ENCODE data around the gene VKORC1L1. TPM values are rescaled to one million over a fixed set of nuclear protein-coding genes. Genes with fewer than 3 reads are reported as not detected.
"Not testable (repeated sequence)": the region's sequence is repeated elsewhere in the genome, so short reads cannot be mapped to it uniquely, and the experiment has no call there.

The VKORC1L1 gene
- total RNA-seq, 1 experiment from 2014 or later, result 31.7 TPM

DNA sequence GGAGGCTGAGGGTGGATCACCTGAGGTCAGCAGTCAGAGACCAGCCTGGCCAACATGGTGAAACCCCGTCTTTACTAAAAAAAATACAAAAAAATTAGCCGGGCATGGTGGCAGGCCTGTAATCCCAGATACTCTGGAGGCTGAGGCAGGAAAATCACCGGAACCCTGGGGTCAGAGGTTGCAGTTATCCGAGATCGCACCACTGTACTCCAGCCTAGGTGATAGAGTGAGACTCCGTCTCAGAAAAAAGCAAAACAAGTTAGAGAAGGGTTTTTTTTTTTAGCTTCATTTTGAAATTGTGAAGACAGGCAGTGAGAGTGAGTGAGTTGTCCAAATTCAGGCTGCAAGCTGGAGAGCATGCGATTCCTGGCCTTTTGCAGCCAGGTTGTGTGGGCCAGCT is 19.0 kb upstream of the VKORC1L1 start:
- H3K9me2 ChIP-seq (ENCODE audit: insufficient read depth); H3K27me3 ChIP-seq (ENCODE audit: insufficient read depth, low read depth); POLR2A ChIA-PET (ENCODE audit: unreplicated experiment); H3K36me3 ChIP-seq (ENCODE audit: low read depth); H3K79me2 ChIP-seq (ENCODE audit: low read depth); intact Hi-C loops (cut with micrococcal nuclease; ENCODE audit: unreplicated experiment); BruUV-seq (replicated peaks); H2AFZ ChIP-seq; CTCF ChIA-PET; H3K4me1 ChIP-seq (replicated peaks; ENCODE audit: insufficient read depth); H3K4me2 ChIP-seq; H3K4me3 ChIP-seq; DNase-seq; H3K9me3 ChIP-seq (ENCODE audit: insufficient read depth, low read depth); H3K27ac ChIP-seq; H3F3A ChIP-seq (ENCODE audit: insufficient read depth, low read depth); H4K20me1 ChIP-seq (ENCODE audit: insufficient read depth): not testable (repeated sequence)

- H3K4me2 ChIP-seq; H3K27ac ChIP-seq; H3K27me3 ChIP-seq (ENCODE audit: insufficient read depth, low read depth); H3K79me2 ChIP-seq (ENCODE audit: low read depth); H3K4me1 ChIP-seq (replicated peaks; ENCODE audit: insufficient read depth); DNase-seq; H3K9me3 ChIP-seq (ENCODE audit: insufficient read depth, low read depth); H3F3A ChIP-seq (ENCODE audit: insufficient read depth, low read depth); H2AFZ ChIP-seq; intact Hi-C loops (cut with micrococcal nuclease; ENCODE audit: unreplicated experiment); H3K4me3 ChIP-seq; BruUV-seq (replicated peaks); H3K36me3 ChIP-seq (ENCODE audit: low read depth); CTCF ChIA-PET; H4K20me1 ChIP-seq (ENCODE audit: insufficient read depth); H3K9me2 ChIP-seq (ENCODE audit: insufficient read depth): not testable (repeated sequence)
- POLR2A ChIA-PET (ENCODE audit: unreplicated experiment), result interaction anchor here (0.6 kb wide), 1 partner anchor 987 kb away, joined by 4 read pairs; no protein-coding TSS in a partner anchor
These were observed 15.5 kb upstream of the VKORC1L1 start for GRCh38 chr7:65857321-65857894.

DNA sequence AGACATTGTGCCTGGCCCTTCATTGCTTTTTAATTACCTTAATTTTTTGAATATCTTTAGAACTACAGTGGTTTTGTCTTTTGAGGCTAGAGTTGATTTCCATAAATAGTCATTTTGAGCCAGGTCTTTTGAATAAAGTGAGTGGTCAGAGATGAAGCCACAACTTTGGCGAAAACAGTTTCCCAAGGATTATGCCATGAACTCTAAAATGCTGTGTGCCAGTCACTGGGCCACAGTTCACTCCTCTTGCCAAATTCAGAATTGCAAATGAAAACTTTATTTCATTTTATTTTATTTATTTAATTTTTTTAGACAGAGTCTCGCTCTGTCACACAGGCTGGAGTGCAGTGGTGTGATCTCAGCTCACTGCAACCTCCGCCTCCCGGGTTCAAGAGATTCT is 14.2 kb upstream of the VKORC1L1 start:
- H3K36me3 ChIP-seq (ENCODE audit: low read depth); H2AFZ ChIP-seq; H3F3A ChIP-seq (ENCODE audit: insufficient read depth, low read depth); H3K27ac ChIP-seq; POLR2A ChIA-PET (ENCODE audit: unreplicated experiment); CTCF ChIA-PET; H3K9me3 ChIP-seq (ENCODE audit: insufficient read depth, low read depth); H3K4me3 ChIP-seq; intact Hi-C loops (cut with micrococcal nuclease; ENCODE audit: unreplicated experiment); H3K79me2 ChIP-seq (ENCODE audit: low read depth); DNase-seq; H3K4me2 ChIP-seq; BruUV-seq (replicated peaks); H4K20me1 ChIP-seq (ENCODE audit: insufficient read depth); H3K9me2 ChIP-seq (ENCODE audit: insufficient read depth); H3K4me1 ChIP-seq (replicated peaks; ENCODE audit: insufficient read depth); H3K27me3 ChIP-seq (ENCODE audit: insufficient read depth, low read depth): not testable (repeated sequence)

- H3K9me2 ChIP-seq (ENCODE audit: insufficient read depth); H3K9me3 ChIP-seq (ENCODE audit: insufficient read depth, low read depth); H4K20me1 ChIP-seq (ENCODE audit: insufficient read depth); DNase-seq; H3K4me2 ChIP-seq; H3K4me1 ChIP-seq (replicated peaks; ENCODE audit: insufficient read depth); H2AFZ ChIP-seq; H3K79me2 ChIP-seq (ENCODE audit: low read depth); CTCF ChIA-PET; BruUV-seq (replicated peaks); H3K27ac ChIP-seq; H3K36me3 ChIP-seq (ENCODE audit: low read depth); H3K4me3 ChIP-seq; POLR2A ChIA-PET (ENCODE audit: unreplicated experiment); H3K27me3 ChIP-seq (ENCODE audit: insufficient read depth, low read depth); H3F3A ChIP-seq (ENCODE audit: insufficient read depth, low read depth); intact Hi-C loops (cut with micrococcal nuclease; ENCODE audit: unreplicated experiment): not testable (repeated sequence)
These were observed 6.6 kb upstream of the VKORC1L1 start for GRCh38 chr7:65866244-65866643.

GRCh38 chr7:65867681-65868080 is 5.2 kb upstream of the VKORC1L1 start:
- DNase-seq; H3K4me1 ChIP-seq (replicated peaks; ENCODE audit: insufficient read depth); H3K9me2 ChIP-seq (ENCODE audit: insufficient read depth); BruUV-seq (replicated peaks); H3K27ac ChIP-seq; H3K79me2 ChIP-seq (ENCODE audit: low read depth); POLR2A ChIA-PET (ENCODE audit: unreplicated experiment); H2AFZ ChIP-seq; H3K9me3 ChIP-seq (ENCODE audit: insufficient read depth, low read depth); H3K27me3 ChIP-seq (ENCODE audit: insufficient read depth, low read depth); H3K4me3 ChIP-seq; H4K20me1 ChIP-seq (ENCODE audit: insufficient read depth); intact Hi-C loops (cut with micrococcal nuclease; ENCODE audit: unreplicated experiment); CTCF ChIA-PET; H3K4me2 ChIP-seq; H3F3A ChIP-seq (ENCODE audit: insufficient read depth, low read depth); H3K36me3 ChIP-seq (ENCODE audit: low read depth): not testable (repeated sequence)

DNA sequence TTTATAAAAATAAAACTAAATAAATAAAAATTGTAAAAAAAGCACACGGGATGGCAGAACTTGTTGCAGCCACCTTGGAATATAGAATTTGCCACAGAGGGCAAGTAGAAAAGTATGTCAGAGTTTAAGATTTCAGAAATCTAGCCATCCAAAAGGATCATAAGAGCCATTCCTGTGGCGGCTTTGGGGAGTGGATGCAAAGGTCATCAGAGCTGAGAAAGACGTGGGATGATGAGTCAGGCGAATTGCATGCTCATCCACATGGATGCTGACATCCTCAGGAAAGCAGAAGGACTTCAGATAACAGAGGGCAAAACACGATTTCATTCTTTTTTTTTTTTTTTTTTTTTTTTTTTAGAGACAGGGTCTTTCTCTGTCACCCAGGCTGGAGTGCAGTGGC is 3.6 kb upstream of the VKORC1L1 start:
- CTCF ChIA-PET; intact Hi-C loops (cut with micrococcal nuclease; ENCODE audit: unreplicated experiment); POLR2A ChIA-PET (ENCODE audit: unreplicated experiment); H3F3A ChIP-seq (ENCODE audit: insufficient read depth, low read depth); H3K4me3 ChIP-seq; DNase-seq; H3K4me1 ChIP-seq (replicated peaks; ENCODE audit: insufficient read depth); H3K27me3 ChIP-seq (ENCODE audit: insufficient read depth, low read depth); H4K20me1 ChIP-seq (ENCODE audit: insufficient read depth); H3K79me2 ChIP-seq (ENCODE audit: low read depth); H3K9me3 ChIP-seq (ENCODE audit: insufficient read depth, low read depth); H3K36me3 ChIP-seq (ENCODE audit: low read depth); H2AFZ ChIP-seq; H3K27ac ChIP-seq; H3K4me2 ChIP-seq; H3K9me2 ChIP-seq (ENCODE audit: insufficient read depth); BruUV-seq (replicated peaks): not testable (repeated sequence)

DNA sequence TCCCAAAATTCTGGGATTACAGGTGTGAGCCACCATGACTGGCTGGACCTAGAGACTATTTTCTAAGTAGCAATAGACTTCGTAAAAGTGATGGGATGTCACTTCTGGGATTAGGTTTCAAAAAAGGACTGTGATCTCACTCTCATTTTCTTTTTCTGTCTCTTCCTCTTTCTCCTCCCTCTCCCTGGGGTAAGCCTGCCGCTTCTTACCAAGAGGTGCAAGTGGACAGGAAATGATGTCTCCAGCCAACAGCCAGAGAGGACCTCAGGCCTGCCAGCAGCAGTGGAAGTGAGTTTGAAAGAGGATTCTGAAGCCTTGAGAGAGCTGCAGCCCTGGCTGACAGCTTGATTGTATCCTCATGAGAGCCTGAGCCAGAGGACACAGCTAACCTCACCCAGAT is 1.4 kb upstream of the VKORC1L1 start:
- H3K79me2 ChIP-seq (ENCODE audit: low read depth), result peaks cover 27% of the 10 kb centered on the region
- H3K9me2 ChIP-seq (ENCODE audit: insufficient read depth); H3K4me1 ChIP-seq (replicated peaks; ENCODE audit: insufficient read depth); H3F3A ChIP-seq (ENCODE audit: insufficient read depth, low read depth); BruUV-seq (replicated peaks); H3K27me3 ChIP-seq (ENCODE audit: insufficient read depth, low read depth); H3K27ac ChIP-seq; H3K4me3 ChIP-seq; CTCF ChIA-PET; H3K36me3 ChIP-seq (ENCODE audit: low read depth); H4K20me1 ChIP-seq (ENCODE audit: insufficient read depth); POLR2A ChIA-PET (ENCODE audit: unreplicated experiment); DNase-seq; H3K9me3 ChIP-seq (ENCODE audit: insufficient read depth, low read depth); H3K4me2 ChIP-seq; H2AFZ ChIP-seq: not testable (repeated sequence)
- intact Hi-C loops (cut with micrococcal nuclease; ENCODE audit: unreplicated experiment), result loop anchor here (10.0 kb wide), 1 partner anchor 117 kb away; no protein-coding TSS in a partner anchor
